ENCODE measurements around the gene EFNA2.

The EFNA2 gene

DNA sequence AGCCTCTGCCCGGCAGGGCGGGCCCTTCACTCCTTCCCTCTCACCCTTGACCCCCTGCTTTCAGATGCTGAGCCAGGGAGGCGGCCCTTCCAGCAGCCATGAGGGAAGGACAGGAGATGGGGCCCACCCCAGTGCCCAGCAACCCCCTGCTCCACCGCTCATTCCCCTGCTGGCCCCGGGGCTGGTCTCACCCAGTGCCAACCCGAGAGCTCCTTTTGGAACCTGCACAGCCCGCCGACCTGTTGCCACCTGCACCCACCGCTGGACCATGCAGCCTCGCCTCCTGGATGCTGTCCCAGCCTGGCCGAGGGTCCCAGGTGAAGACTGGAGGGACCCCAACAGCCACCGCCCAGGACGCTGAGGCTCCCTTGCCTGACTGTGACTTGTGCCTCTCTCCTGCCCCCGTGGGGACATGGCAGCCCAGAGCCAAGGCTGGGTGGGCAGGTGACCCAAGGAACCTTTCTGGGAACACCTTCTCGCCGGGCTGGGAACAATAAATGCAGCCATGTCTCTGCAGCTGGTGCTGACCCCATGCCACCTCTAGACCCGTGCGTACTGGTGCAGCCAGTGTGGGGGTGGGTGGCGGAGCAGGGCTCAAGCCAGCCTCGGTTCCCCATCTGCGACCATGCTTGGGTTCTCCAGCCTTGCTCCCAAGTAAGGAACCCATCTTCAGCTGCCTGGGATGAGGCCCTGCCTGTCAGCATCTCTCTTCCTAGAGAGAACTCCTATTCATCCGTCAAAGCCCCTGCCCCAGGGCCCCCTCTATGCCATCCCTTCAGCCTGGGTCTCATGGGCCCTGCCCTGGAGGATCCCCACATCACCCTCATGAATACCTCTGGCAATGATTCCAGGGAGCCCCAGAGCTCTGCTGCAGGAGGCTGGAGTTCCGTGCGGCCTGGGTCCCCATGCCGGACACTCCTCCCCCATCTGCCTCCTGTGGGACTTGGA lies 6.7 kb upstream of the EFNA2 start:
- H3K27me3 ChIP-seq (ENCODE audit: control insufficient read depth, insufficient read depth, low read length): no peaks in the 10 kb centered on the region
- H3K9ac ChIP-seq: no peak overlapping the region
- TF ChIP-seq CTCF (IDR thresholded peaks at IDR 0.05): no peak
- H3K27ac ChIP-seq: no peak overlapping the region
- H3K79me2 ChIP-seq: peaks cover 2% of the 10 kb centered on the region
- no peak overlapping the region for H2AFZ ChIP-seq
- no peak overlapping the region for H3K4me2 ChIP-seq (ENCODE audit: low read length)
- H3K9me3 ChIP-seq (ENCODE audit: control insufficient read depth, low read length): no peaks in the 10 kb centered on the region
- H3K36me3 ChIP-seq (ENCODE audit: control insufficient read depth, insufficient read depth, low read length): no peaks in the 10 kb centered on the region
- H3K4me1 ChIP-seq: peaks cover 17% of the 10 kb centered on the region
- H3K4me3 ChIP-seq (ENCODE audit: low read depth, low read length): no peak overlapping the region

DNA sequence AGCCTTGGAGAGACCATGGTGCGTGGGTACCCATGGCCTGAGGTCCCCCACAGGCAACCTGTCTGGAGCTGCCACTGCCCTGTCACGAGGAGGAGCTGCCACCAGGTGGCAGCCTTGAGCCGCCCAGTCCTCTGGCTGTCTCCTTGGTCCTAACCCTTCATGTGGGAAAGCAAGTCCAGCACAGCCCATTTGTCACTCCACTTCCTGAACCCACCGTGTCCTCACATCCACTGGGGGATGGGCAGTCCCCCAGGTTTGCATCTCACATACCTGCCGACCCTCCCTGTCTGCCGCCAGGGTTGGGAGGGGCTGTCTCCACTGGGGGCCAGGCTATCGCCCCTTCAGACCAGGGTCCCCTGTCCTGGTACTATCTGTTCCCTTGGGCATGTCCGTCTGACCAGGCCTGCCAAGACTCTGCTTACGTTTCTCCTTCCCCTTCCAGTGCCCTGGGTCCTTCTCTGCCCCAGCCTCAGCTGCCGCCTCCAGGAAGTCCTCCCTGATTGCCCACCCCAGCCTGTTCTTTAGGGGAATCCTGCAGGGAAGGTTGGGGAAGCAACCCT lies 5.8 kb upstream of the EFNA2 start:
- Histone ChIP-seq H3K9me3 (ENCODE audit: control insufficient read depth, low read length) (no peaks in the 10 kb centered on the region), H3K36me3 (ENCODE audit: control insufficient read depth, insufficient read depth, low read length) (no peaks in the 10 kb centered on the region), H3K4me3 (ENCODE audit: low read depth, low read length) (no peak overlapping the region), H3K4me2 (ENCODE audit: low read length) (no peak overlapping the region), H3K79me2 (no peaks in the 10 kb centered on the region), H2AFZ (no peak overlapping the region), H3K9ac (no peak overlapping the region), H3K4me1 (peaks cover 13% of the 10 kb centered on the region), H3K27me3 (ENCODE audit: control insufficient read depth, insufficient read depth, low read length) (no peaks in the 10 kb centered on the region), H3K27ac (no peak overlapping the region)
- TF ChIP-seq CTCF (IDR thresholded peaks at IDR 0.05): peak; percentile 98

DNA sequence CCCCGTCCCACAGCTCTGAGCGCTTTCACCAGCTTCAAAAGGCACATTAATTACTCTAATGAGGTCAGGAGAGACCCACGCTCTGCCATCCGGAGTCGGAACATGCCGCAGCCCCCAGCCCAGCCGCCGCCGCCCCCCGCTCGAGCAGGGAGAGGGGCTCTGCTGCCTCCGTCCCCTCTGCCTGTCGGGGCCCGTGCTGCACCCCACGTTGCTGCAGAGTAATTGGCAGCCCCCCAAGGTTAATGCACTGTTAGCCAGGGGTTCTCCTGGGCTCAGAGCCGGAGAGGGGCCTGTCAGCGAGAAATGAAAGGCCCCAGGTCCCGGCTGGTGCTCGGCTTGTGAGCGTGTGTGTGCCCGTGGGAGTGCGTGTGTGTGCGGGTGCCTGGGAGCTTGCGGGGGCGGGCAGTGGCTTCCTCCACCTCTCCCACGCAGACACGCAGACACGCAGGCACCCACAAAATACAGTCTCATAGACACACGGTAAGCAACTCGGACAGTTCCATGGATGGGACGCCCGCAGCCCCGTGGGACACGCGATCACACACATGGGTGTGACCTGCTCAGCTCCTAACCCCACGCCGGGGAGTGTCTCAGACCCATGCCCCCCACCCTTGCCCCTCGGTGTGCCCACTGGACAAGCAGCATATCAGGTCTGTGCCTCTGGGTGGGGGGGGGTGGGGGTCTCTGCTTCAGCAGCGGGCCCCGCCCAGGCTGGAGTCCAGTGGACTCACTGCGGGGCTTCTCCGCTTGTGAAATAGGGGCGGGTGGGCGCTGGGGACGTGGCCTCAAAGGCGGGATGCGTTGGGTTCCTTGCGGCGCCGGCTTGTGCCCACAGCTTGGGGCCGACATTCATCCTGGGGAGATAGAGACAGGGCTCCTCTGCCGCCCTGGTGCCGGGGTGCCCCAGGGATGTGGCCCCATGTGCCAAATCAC lies 4.8 kb upstream of the EFNA2 start:
- no peak overlapping the region for H3K4me3 ChIP-seq (ENCODE audit: low read depth, low read length)
- H3K27me3 ChIP-seq (ENCODE audit: control insufficient read depth, insufficient read depth, low read length): no peaks in the 10 kb centered on the region
- H3K27ac ChIP-seq: no peak overlapping the region
- no peak overlapping the region for H3K4me2 ChIP-seq (ENCODE audit: low read length)
- H3K4me1 ChIP-seq: peaks cover 9% of the 10 kb centered on the region
- no peak overlapping the region for H3K9ac ChIP-seq
- TF ChIP-seq CTCF (IDR thresholded peaks at IDR 0.05): no peak
- H3K36me3 ChIP-seq (ENCODE audit: control insufficient read depth, insufficient read depth, low read length): no peaks in the 10 kb centered on the region
- no peaks in the 10 kb centered on the region for H3K9me3 ChIP-seq (ENCODE audit: control insufficient read depth, low read length)
- no peaks in the 10 kb centered on the region for H3K79me2 ChIP-seq
- no peak overlapping the region for H2AFZ ChIP-seq

DNA sequence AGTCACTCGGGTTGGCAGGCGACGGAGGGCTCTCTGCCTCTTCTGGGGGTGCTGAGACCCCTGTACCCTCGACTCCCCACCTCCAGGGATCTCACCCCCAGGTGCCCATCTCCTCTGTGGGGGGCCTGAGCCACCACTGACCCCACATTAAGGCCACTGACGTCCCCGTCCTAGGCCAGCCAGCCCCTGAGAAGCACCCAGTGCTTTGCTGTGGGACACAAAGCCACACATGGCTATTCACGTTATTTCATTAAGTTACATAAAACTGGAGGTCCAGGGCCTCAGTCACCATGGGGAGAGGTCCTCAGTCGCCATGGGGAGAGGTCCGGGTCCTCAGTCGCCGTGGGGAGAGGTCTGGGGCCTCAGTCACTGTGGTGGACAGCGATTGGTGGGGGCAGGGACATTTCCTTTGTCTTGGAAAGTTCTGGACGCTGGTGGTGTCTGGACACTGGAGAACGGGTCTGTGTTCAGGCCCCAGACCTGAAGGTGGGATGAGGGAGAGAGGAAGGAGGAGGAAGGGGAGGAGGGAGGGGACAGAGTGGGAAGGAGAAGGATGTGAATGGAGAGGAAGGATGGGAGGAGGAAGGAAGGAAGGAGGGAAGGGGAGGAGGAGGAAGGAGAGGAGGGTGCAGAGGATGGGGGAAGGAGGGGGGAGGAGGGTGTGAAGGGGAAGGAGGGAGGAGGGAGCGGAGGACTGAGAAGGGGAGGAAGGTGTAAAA lies 3.9 kb upstream of the EFNA2 start:
- Histone ChIP-seq H3K9me3 (ENCODE audit: control insufficient read depth, low read length) (no peaks in the 10 kb centered on the region), H3K4me2 (ENCODE audit: low read length) (no peak overlapping the region), H2AFZ (no peak overlapping the region), H3K9ac (no peak overlapping the region), H3K79me2 (no peaks in the 10 kb centered on the region), H3K27me3 (ENCODE audit: control insufficient read depth, insufficient read depth, low read length) (no peaks in the 10 kb centered on the region), H3K4me1 (peaks cover 5% of the 10 kb centered on the region), H3K27ac (no peak overlapping the region), H3K4me3 (ENCODE audit: low read depth, low read length) (no peak overlapping the region), H3K36me3 (ENCODE audit: control insufficient read depth, insufficient read depth, low read length) (no peaks in the 10 kb centered on the region)
- no peak for TF ChIP-seq CTCF (IDR thresholded peaks at IDR 0.05)
